ENCODE data around the gene TCF7L2. TPM values are rescaled to one million over a fixed set of nuclear protein-coding genes. Genes with fewer than 3 reads are reported as not detected.

Gene TCF7L2
- 14.4 and 18.8 TPM in 2 replicates for total RNA-seq

GRCh38 chr10:112949875-112950507, at the start of gene TCF7L2:
TSS of gene TCF7L2 (plus strand) at chr10:112950247. CDS start at chr10:112950757, 510 bp downstream.

